Common myeloid progenitor, CD34-positive (primary cell): Measurements from ENCODE around the gene PLB1.
A peak's percentile ranks its signal among the peaks of the same experiment; 100 is the strongest.

Source experiments
- CTCF ChIA-PET: fragments of 350-600 bp; sonication (Branson Sonifier 250); formaldehyde crosslinking; loops from one replicate; lab custom pipeline; 2021; ENCODE audit warnings: antibody characterized with exemption; lab: Charles Lee
- POLR2A ChIA-PET: fragments of 350-600 bp; sonication (Branson Sonifier 250); formaldehyde crosslinking; loops from one replicate; lab custom pipeline; 2021; ENCODE audit warnings: antibody characterized with exemption; lab: Charles Lee
- DNase-seq, 3 donors: peaks; one replicate each; pipeline versions ENCODE4 v3.0.0 to v3.0.0-alpha.2; 2013
- H3K27ac ChIP-seq, 2 experiments: 1 replicate in 1 of 2; 2 replicates in 1 of 2; pipeline ENCODE4 v1.7.0; 2013; ENCODE audit warnings: inconsistent platforms in 2 of 2, low read length in 2 of 2, mild to moderate bottlenecking in 2 of 2, low read depth in 1 of 2, moderate library complexity in 1 of 2; ENCODE audit not compliant: severe bottlenecking in 2 of 2, insufficient read depth in 1 of 2, poor library complexity in 1 of 2
- H3K27me3 ChIP-seq, 5 experiments: replicated peaks in 2 of 5; 1 replicate in 3 of 5; 2 replicates in 2 of 5; pipeline versions ENCODE4 v1.6.1 to v1.7.0; 2013; ENCODE audit warnings: low read length in 4 of 5, mild to moderate bottlenecking in 2 of 5, moderate library complexity in 2 of 5, inconsistent platforms in 1 of 5; ENCODE audit not compliant: insufficient read depth in 5 of 5, control insufficient read depth in 4 of 5
- H3K36me3 ChIP-seq, 4 experiments: 1 replicate in 2 of 4; 2 replicates in 2 of 4; pipeline versions ENCODE4 v1.6.1 to v1.7.0; 2013; ENCODE audit warnings: low read length in 3 of 4, control low read depth in 1 of 4, mild to moderate bottlenecking in 1 of 4; ENCODE audit not compliant: control insufficient read depth in 4 of 4, insufficient read depth in 4 of 4
- H3K4me1 ChIP-seq, 4 experiments: 1 replicate in 3 of 4; 2 replicates in 1 of 4; pipeline versions ENCODE4 v1.6.1 to v1.7.1; 2013; ENCODE audit warnings: low read length in 3 of 4, mild to moderate bottlenecking in 3 of 4, control low read depth in 1 of 4, inconsistent platforms in 1 of 4, moderate library complexity in 1 of 4; ENCODE audit not compliant: control insufficient read depth in 4 of 4, insufficient read depth in 4 of 4; ENCODE audit errors: control extremely low read depth in 1 of 4
- H3K4me3 ChIP-seq, 7 experiments: 1 replicate in 4 of 7; 2 replicates in 3 of 7; pipeline versions ENCODE4 v1.5.1 to v1.7.0; 2013; ENCODE audit warnings: mild to moderate bottlenecking in 7 of 7, low read length in 6 of 7, moderate library complexity in 6 of 7, inconsistent platforms in 2 of 7, low read depth in 2 of 7, control low read depth in 1 of 7; ENCODE audit not compliant: insufficient read depth in 4 of 7, control insufficient read depth in 1 of 7; ENCODE audit errors: extremely low read depth in 1 of 7
- H3K9me3 ChIP-seq, 5 experiments: 1 replicate in 4 of 5; 2 replicates in 1 of 5; pipeline versions ENCODE4 v1.6.1 to v1.7.1; 2013; ENCODE audit warnings: low read length in 4 of 5, mild to moderate bottlenecking in 2 of 5, inconsistent platforms in 1 of 5, low read depth in 1 of 5, moderate library complexity in 1 of 5; ENCODE audit not compliant: control insufficient read depth in 4 of 5, insufficient read depth in 2 of 5; ENCODE audit errors: control extremely low read depth in 1 of 5
- WGBS: methylation state at CpG from one replicate; pipeline ENCODE4 v1.1.5; 2013; ENCODE audit not compliant: insufficient coverage; 5-methylcytosine and 5-hydroxymethylcytosine counted together

PLB1 gene

DNA sequence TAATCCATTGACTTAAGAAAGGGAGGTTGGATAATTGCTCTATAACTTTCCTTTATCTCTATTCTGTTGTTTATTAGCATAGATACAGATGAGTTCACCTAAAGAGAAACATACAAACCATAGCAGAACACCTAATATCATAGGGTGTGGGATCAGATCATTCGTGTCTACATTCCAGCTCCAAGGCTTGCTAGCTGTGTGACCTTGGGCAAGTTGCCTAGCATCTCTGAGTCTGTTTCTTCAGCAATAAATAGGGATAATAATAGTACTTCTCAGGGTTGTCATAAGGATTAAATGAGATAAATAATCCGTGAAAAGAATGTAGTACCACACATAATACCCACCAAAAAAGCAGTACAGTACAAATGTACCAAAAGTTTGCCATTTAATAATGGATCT lies 126.2 kb downstream of the PLB1 start:
- Histone ChIP-seq H3K27me3 (no peaks in the 10 kb centered on the region), H3K4me3 (peak overlapping the region in 1 of 7 experiments; percentile 54), H3K36me3 (no peaks in the 10 kb centered on the region), H3K27ac (peak overlapping the region; percentile 96 to 98), H3K9me3 (peaks cover 0 to 1% (median 0%) of the 10 kb centered on the region in 5 experiments), H3K4me1 (peaks cover 22 to 83% (median 58%) of the 10 kb centered on the region in 4 experiments)
- CTCF ChIA-PET, result interaction anchor here (1.0 to 7.2 kb wide), 5 partner anchors 14 to 140 kb away, joined by 3 to 44 read pairs (median 5); no protein-coding TSS in a partner anchor
- POLR2A ChIA-PET, result interaction anchor here (0.9 to 1.0 kb wide), 2 partner anchors 10 to 54 kb away, joined by 3 to 4 read pairs; no protein-coding TSS in a partner anchor
- no peak for DNase-seq
- no CpG with 5 or more reads among the region's 2 CpGs for WGBS

DNA sequence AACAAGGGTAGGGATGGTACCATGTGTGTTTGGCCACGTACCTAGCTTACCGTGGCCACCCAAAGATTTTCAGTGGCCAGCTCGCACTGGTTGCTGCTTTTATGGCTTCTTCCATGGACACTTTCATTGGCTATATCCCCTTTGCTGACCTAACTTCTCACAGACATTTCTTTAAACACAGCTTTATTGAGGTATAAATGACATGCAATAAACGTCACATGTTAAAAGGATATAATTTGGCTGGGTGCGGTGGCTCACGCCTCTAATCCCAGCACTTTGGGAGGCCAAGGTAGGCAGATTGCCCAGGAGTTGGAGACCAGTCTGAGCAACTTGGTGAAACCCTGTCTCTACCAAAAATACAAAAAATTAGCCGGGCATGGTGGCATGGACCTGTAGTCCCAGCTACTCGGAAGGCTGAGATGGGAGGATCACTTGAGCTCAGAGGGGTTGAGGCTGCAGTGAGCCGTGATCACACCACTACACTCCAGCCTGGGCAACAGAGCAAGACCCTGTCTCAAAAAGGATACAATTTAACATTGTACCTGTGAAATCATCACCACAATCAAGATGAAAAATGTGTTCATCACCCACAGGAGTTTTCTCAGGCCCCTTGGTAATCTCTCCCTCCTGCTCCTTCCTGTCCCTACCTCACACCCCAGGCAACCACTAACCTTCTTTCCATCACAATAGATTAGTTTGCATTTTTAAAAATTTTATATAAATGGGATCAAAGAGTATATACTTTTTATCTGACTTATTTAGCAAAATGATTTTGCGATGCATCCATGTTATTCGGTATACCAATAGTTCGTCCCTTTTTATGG lies 127.9 kb downstream of the PLB1 start:
- Histone ChIP-seq H3K27me3 (no peaks in the 10 kb centered on the region), H3K36me3 (no peaks in the 10 kb centered on the region), H3K4me3 (no peak overlapping the region), H3K27ac (no peak overlapping the region), H3K9me3 (peaks cover 0 to 1% (median 0%) of the 10 kb centered on the region in 5 experiments), H3K4me1 (peaks cover 22 to 77% (median 64%) of the 10 kb centered on the region in 4 experiments)
- POLR2A ChIA-PET, result interaction anchor here (0.6 to 0.8 kb wide), 2 partner anchors 78 to 124 kb away, joined by 3 read pairs; no protein-coding TSS in a partner anchor
- WGBS, result 96% methylated on average over 10 of the region's 12 CpGs
- DNase-seq, result no peak
- CTCF ChIA-PET, result interaction anchor here (1.0 to 7.2 kb wide), 6 partner anchors 9 to 151 kb away, joined by 3 to 44 read pairs (median 4); no protein-coding TSS in a partner anchor

DNA sequence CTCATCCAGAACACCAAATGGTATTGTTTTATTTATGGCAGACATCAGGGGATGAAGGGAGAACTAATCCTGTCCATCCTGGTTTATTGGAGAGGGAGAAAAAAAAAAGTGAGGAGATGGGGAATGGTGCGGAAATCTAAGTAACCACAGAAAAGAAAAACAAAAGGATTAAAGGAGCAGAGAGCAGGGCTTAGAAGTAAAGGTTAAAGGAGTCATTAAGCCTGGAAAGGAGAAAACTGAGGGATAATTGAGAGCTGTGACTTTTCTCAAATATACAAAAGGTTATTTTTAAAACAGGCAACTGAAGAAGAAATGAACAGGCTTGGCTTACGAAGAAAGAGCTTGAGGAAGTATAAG lies 128.6 kb downstream of the PLB1 start:
- Histone ChIP-seq H3K4me3 (no peak overlapping the region), H3K4me1 (peaks cover 22 to 77% (median 64%) of the 10 kb centered on the region in 4 experiments), H3K36me3 (no peaks in the 10 kb centered on the region), H3K9me3 (peaks cover 0 to 1% (median 0%) of the 10 kb centered on the region in 5 experiments), H3K27ac (peak overlapping the region in 1 of 2 experiments; percentile 58), H3K27me3 (no peaks in the 10 kb centered on the region)
- no peak for DNase-seq
- WGBS, result 100% methylated on average over 1 of the region's 2 CpGs
- POLR2A ChIA-PET, result interaction anchor here (1.4 kb wide), 1 partner anchor 30 kb away, joined by 5 read pairs; no protein-coding TSS in a partner anchor
- CTCF ChIA-PET, result interaction anchor here (1.0 to 7.2 kb wide), 5 partner anchors 9 to 30 kb away, joined by 3 to 44 read pairs (median 5); no protein-coding TSS in a partner anchor

GRCh38 chr2:28624793-28625701 lies 129.2 kb downstream of the PLB1 start:
- POLR2A ChIA-PET, result interaction anchor here (0.7 to 1.4 kb wide), 3 partner anchors 8 to 125 kb away, joined by 3 to 5 read pairs (median 4); no protein-coding TSS in a partner anchor
- peak overlapping the region in 4 of 7 experiments; percentile 26 to 61 (median 38) for H3K4me3 ChIP-seq
- no peaks in the 10 kb centered on the region for H3K36me3 ChIP-seq
- peaks cover 0 to 1% (median 0%) of the 10 kb centered on the region in 5 experiments for H3K9me3 ChIP-seq
- H3K4me1 ChIP-seq, result peaks cover 21 to 70% (median 61%) of the 10 kb centered on the region in 4 experiments
- DNase-seq, result peak; percentile 63 to 93 (median 89)
- H3K27me3 ChIP-seq, result no peaks in the 10 kb centered on the region
- peak overlapping the region; percentile 44 to 58 for H3K27ac ChIP-seq
- CTCF ChIA-PET, result interaction anchor here (1.0 to 7.2 kb wide), 7 partner anchors 15 to 130 kb away, joined by 3 to 44 read pairs (median 5); no protein-coding TSS in a partner anchor
- 29% methylated on average over 16 of the region's 19 CpGs for WGBS

DNA sequence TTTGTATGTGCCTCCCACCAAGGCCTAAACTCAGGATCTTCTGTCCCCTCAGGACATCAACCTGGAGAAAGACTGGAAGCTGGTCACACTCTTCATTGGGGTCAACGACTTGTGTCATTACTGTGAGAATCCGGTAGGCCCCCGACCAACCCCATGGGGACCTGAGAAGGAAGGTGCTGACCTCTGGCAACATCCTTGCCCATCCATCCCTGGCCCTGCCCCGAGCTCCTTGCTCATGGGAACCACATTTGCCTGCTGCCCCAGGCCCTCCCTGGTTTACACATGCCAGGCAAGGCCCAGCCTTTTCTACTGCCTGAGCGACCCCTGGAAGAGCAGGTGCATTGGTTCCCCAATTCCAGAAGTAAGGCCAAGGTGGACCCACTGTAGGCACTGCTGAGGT lies 130.5 kb downstream of the PLB1 start:
- Histone ChIP-seq H3K27me3 (no peaks in the 10 kb centered on the region), H3K36me3 (no peaks in the 10 kb centered on the region), H3K4me1 (peaks cover 17 to 57% (median 48%) of the 10 kb centered on the region in 4 experiments), H3K9me3 (peaks cover 0 to 1% (median 0%) of the 10 kb centered on the region in 5 experiments), H3K27ac (no peak overlapping the region), H3K4me3 (no peak overlapping the region)
- ChIA-PET CTCF (interaction anchor here (0.9 to 1.8 kb wide), 2 partner anchors 32 to 39 kb away, joined by 3 to 7 read pairs; no protein-coding TSS in a partner anchor), POLR2A (no interaction called here)
- 97% methylated on average over 5 of the region's 5 CpGs for WGBS
- DNase-seq, result no peak

DNA sequence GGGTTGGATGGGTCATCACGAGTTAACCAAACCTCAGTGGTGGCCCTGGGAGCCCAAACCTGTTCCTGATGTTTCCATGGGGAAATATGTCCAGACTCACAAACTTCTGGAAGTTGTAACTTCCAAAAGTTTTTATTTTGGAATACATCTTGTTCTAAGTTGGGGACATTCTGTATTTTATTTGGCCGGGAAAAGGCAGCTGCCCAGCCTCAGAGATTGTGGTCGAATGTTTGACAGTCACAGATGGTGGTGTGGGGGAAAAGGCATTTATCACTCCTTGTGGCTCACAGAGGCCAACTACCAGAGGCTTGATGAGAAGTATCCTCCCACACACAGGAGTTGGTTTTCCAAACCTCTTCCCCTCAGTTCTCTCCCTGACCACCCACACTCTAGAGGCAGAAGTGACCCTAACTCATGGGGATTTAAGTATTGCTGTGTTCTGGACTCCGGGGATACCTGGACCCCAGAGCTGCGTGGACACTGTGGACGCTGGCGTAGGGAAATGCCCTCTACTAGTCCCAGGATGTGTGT lies 131.1 kb downstream of the PLB1 start:
- peaks cover 12 to 52% (median 42%) of the 10 kb centered on the region in 4 experiments for H3K4me1 ChIP-seq

More for the DNA sequence above, 131.1 kb downstream of the PLB1 start:
- Histone ChIP-seq H3K27ac (no peak overlapping the region), H3K4me3 (no peak overlapping the region), H3K36me3 (no peaks in the 10 kb centered on the region), H3K9me3 (peaks cover 0 to 1% (median 0%) of the 10 kb centered on the region in 5 experiments), H3K27me3 (no peaks in the 10 kb centered on the region)
- CTCF ChIA-PET, result interaction anchor here (0.9 kb wide), 1 partner anchor 38 kb away, joined by 3 read pairs; no protein-coding TSS in a partner anchor
- WGBS, result 80% methylated on average over 6 of the region's 7 CpGs
- no peak for DNase-seq
- POLR2A ChIA-PET, result no interaction called here
